Pancreas (tissue), 10 donors: ENCODE data around the gene ANKS6. TPM values are rescaled to one million over a fixed set of nuclear protein-coding genes. Genes with fewer than 3 reads are reported as not detected.

Experiments
- ATAC-seq, 4 donors: fragments of 200-7000 bp; cut with Tn5 transposase; one replicate each; pipeline versions ENCODE4 v1.8.0 to v1.9.1; 2020; ENCODE audit warnings: mild to moderate bottlenecking in 4 of 4, moderate library complexity in 4 of 4
- DNase-seq, 6 donors: peaks; one replicate each; pipeline ENCODE4 v3.0.0-alpha.2; 2020
- FAIRE-seq: peaks from 2 replicates; lab custom pipeline; 2012; peaks lifted over from hg19 to GRCh38; lab: Jason Lieb, UNC
- H3K27ac ChIP-seq, 4 donors: fragments of 200-600 bp; sonication (generic); 1 replicate in 3 of 4; 2 replicates in 1 of 4; pipeline versions ENCODE4 v1.5.0 to v1.8.0; 2020
- H3K27me3 ChIP-seq, 4 donors: fragments of 200-600 bp; one replicate each; pipeline ENCODE4 v1.8.0; 2021
- H3K36me3 ChIP-seq, 3 donors: fragments of 200-600 bp; sonication (generic) in 1 of 3; one replicate each; pipeline versions ENCODE4 v1.5.0 to v1.8.0; 2020 to 2021
- H3K4me1 ChIP-seq, 3 donors: fragments of 200-600 bp; one replicate each; pipeline ENCODE4 v1.8.0; 2021
- H3K4me3 ChIP-seq, 4 donors: fragments of 200-600 bp; sonication (generic) in 2 of 4; one replicate each; pipeline versions ENCODE4 v1.5.0 to v1.8.0; 2020 to 2021
- H3K9me3 ChIP-seq, 4 donors: fragments of 200-600 bp; one replicate each; pipeline ENCODE4 v1.8.0; 2021
- WGBS, 2 donors: extraction: QIAGEN DNeasy Blood & Tissue Kit; methylation state at CpG; one replicate each; pipeline ENCODE4 v1.1.7; 2013; 5-methylcytosine and 5-hydroxymethylcytosine counted together
- intact Hi-C, 3 donors: fragments of 100-400 bp; cut with DNase I; formaldehyde crosslinking; loops; one replicate each; pipeline versions ENCODE4 v1.11.1 to v1.14.2; 2022
- polyA plus RNA-seq, 2 donors: library from polyadenylated mRNA; stranded (reverse); fragments of 200-250 nt; gene quantifications; one replicate each; pipeline ENCODE4 v1.2.3, GENCODE V29; 2013
- total RNA-seq, 6 donors: library from RNA; stranded (reverse); fragmentation: NEBNext Ultra II Directional in 4 of 6; extraction: Animal tissue kit (Norgen Biotek cat#: 25700) in 4 of 6; gene quantifications; one replicate each; pipeline versions ENCODE4 v1.2.1 to v1.2.4, GENCODE V29; 2021 to 2023
- TF ChIP-seq, protein P1 (sequence below), 4 donors: fragments of 200-600 bp; sonication (generic) in 3 of 4; IDR thresholded peaks; one replicate each; pipeline versions ENCODE4 v1.5.0 to v1.8.0; 2021; ENCODE audit warnings: antibody characterized with exemption in 4 of 4
- donor health status: healthy with polysubstance abuse.
- donor health status: DM: no; HTN: no; CAD: no; lungs with moderate emphysema.
- donor health status: DM: no; HTN: no; CAD: no.
- donor health status: control.
- donor health status: control.
- donor health status: Bipolar disorder and iron deficiency.
- donor health status: DM: yes; HTN: yes; CAD: no.
- donor health status: DM: no; HTN: no; CAD: no.
- donor health status: DM: no; HTN: no; CAD: no.
- donor health status: DM: yes; HTN: yes; CAD: no.

ANKS6 gene
- total and polyA plus RNA-seq, 8 donors, result 10.6 to 20.6 (median 12.3) TPM

DNA sequence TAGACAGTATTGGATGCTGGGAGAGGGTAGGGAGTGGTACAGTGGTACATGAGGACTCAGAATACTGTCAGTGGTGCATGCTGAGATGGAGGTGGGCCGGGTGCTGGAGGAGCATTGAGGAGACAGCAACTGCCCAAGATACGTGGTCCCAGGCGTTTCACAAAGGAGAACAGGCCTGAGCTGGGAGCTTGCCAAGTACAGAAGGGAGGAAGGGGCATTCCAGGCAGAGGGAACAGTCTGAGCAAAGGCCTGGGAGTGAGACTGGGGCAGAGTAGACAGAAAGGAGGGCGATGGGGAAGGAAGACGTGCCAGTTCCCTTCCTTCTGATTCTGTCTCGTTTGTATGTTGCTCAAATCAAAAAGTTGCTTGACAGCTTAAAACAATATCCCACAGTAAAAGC lies 26.3 kb upstream of the ANKS6 start:
- H3K4me1 ChIP-seq, result no peaks in the 10 kb centered on the region
- no peak for FAIRE-seq
- H3K36me3 ChIP-seq, result peaks cover 0 to 4% (median 0%) of the 10 kb centered on the region in 3 donors
- TF ChIP-seq, protein P1, sequence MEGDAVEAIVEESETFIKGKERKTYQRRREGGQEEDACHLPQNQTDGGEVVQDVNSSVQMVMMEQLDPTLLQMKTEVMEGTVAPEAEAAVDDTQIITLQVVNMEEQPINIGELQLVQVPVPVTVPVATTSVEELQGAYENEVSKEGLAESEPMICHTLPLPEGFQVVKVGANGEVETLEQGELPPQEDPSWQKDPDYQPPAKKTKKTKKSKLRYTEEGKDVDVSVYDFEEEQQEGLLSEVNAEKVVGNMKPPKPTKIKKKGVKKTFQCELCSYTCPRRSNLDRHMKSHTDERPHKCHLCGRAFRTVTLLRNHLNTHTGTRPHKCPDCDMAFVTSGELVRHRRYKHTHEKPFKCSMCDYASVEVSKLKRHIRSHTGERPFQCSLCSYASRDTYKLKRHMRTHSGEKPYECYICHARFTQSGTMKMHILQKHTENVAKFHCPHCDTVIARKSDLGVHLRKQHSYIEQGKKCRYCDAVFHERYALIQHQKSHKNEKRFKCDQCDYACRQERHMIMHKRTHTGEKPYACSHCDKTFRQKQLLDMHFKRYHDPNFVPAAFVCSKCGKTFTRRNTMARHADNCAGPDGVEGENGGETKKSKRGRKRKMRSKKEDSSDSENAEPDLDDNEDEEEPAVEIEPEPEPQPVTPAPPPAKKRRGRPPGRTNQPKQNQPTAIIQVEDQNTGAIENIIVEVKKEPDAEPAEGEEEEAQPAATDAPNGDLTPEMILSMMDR (IDR thresholded peaks at IDR 0.05), result no peak
- 93 to 98% methylated on average over 6 of the region's 6 CpGs for whole genome bisulfite sequencing, 2 donors
- intact Hi-C loops, result no loop called here
- no peak for ATAC-seq
- no peak for DNase-seq
- H3K9me3 ChIP-seq, result no peaks in the 10 kb centered on the region
- H3K4me3 ChIP-seq, result no peak overlapping the region
- H3K27ac ChIP-seq, result no peak overlapping the region
- no peaks in the 10 kb centered on the region for H3K27me3 ChIP-seq

- intact Hi-C loops, result no loop called here
- ATAC-seq (no peak), DNase-seq (no peak), FAIRE-seq (no peak)
- H3K9me3 ChIP-seq, result no peaks in the 10 kb centered on the region
- H3K27ac ChIP-seq, result no peak overlapping the region
- WGBS, 2 donors, result 67 to 78% methylated on average over 2 of the region's 2 CpGs
- H3K27me3 ChIP-seq, result no peaks in the 10 kb centered on the region
- no peak overlapping the region for H3K4me3 ChIP-seq
- H3K36me3 ChIP-seq, result peaks cover 0 to 4% (median 0%) of the 10 kb centered on the region in 3 donors
- TF ChIP-seq, protein P1 (IDR thresholded peaks at IDR 0.05), result no peak
- H3K4me1 ChIP-seq, result no peaks in the 10 kb centered on the region
Observed at GRCh38 chr9:98821831-98822230, 25.5 kb upstream of the ANKS6 start.

DNA sequence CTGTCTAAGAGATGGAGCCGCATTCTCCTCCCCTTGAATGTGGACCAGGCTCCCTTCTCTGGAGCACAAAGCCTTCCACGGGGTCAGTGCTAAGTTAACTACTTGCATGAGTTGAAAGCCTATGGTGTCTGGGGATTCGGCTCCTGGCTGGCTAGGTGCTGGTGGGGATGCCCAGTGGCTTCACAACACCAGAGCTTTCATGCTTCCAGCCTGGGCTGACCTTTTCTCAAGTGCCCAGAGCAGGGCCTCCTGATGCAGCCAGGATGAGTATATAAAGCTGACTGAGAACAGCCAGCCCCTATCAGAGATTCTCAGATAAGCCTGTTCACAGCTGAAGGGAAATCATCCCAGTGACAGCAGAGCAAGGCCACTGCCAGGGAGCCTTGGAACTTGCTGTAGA lies 22.9 kb upstream of the ANKS6 start:
- FAIRE-seq (no peak), DNase-seq (no peak), ATAC-seq (no peak)
- Histone ChIP-seq H3K4me1 (no peaks in the 10 kb centered on the region), H3K9me3 (no peaks in the 10 kb centered on the region), H3K27me3 (no peaks in the 10 kb centered on the region), H3K4me3 (no peak overlapping the region), H3K36me3 (no peaks in the 10 kb centered on the region), H3K27ac (no peak overlapping the region)
- TF ChIP-seq, protein P1 (IDR thresholded peaks at IDR 0.05), result no peak
- intact Hi-C loops, result no loop called here
- WGBS, 2 donors, result 96 to 97% methylated on average over 3 of the region's 3 CpGs

GRCh38 chr9:98818764-98819163 lies 22.4 kb upstream of the ANKS6 start:
- Histone ChIP-seq H3K4me1 (no peaks in the 10 kb centered on the region), H3K4me3 (no peak overlapping the region), H3K36me3 (no peaks in the 10 kb centered on the region), H3K27ac (no peak overlapping the region), H3K9me3 (no peaks in the 10 kb centered on the region), H3K27me3 (no peaks in the 10 kb centered on the region)
- no peak for DNase-seq
- no peak for ATAC-seq
- FAIRE-seq, result no peak
- TF ChIP-seq, protein P1 (IDR thresholded peaks at IDR 0.05), result no peak
- WGBS, 2 donors, result 95 to 97% methylated on average over 2 of the region's 2 CpGs
- intact Hi-C loops, result no loop called here

DNA sequence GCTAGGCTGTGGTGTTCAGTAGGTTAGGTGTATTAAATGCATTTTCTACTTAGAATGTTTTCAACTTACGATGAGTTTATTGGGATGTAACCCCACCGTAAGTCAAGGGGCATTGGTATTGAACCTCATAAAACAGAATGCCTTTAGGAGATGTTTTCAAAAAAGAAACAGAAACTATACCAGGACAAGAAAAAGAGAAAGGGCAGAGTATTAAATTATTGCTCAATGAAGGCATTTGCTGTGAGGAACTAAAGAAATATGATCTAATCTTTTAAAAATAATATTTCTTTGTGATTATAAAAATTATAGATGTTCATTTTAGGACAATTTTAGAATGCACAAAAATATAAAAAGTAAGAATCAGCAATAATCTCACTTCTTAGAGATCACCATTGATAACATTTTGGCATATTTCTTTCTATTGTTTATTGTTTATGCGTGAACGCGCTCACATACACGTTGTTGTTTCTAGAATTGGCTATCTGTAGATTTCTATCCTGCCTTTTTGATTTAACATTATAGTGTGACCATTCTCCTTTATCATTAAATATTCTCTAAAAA lies 19.1 kb upstream of the ANKS6 start:
- no peak for FAIRE-seq
- H3K27ac ChIP-seq, result no peak overlapping the region
- 86 to 88% methylated on average over 6 of the region's 6 CpGs for WGBS, 2 donors

More for the DNA sequence above, 19.1 kb upstream of the ANKS6 start:
- H3K4me1 ChIP-seq, result no peaks in the 10 kb centered on the region
- no peak for ATAC-seq
- no peak overlapping the region for H3K4me3 ChIP-seq
- DNase-seq, result no peak
- H3K36me3 ChIP-seq, result no peaks in the 10 kb centered on the region
- H3K27me3 ChIP-seq, result no peaks in the 10 kb centered on the region
- no peaks in the 10 kb centered on the region for H3K9me3 ChIP-seq
- intact Hi-C loops, result no loop called here
- TF ChIP-seq, protein P1 (IDR thresholded peaks at IDR 0.05), result no peak
